GM12864 (cell line): ENCODE data around the gene ADAM30.

Experiments
- DNase-seq: peaks from one replicate; pipeline ENCODE4 v3.0.0-alpha.2; 2011; ENCODE audit warnings: low read depth
- H3K4me3 ChIP-seq: 2 replicates; pipeline ENCODE4 v1.5.1; 2011; ENCODE audit warnings: mild to moderate bottlenecking, low read depth, low read length, control low read depth
- CTCF ChIP-seq: IDR thresholded peaks from 2 replicates; pipeline ENCODE4 v1.5.1; 2011; ENCODE audit warnings: low read depth, mild to moderate bottlenecking, moderate library complexity, low read length, control low read depth, inconsistent platforms; ENCODE audit errors: missing control alignments

Gene ADAM30

DNA sequence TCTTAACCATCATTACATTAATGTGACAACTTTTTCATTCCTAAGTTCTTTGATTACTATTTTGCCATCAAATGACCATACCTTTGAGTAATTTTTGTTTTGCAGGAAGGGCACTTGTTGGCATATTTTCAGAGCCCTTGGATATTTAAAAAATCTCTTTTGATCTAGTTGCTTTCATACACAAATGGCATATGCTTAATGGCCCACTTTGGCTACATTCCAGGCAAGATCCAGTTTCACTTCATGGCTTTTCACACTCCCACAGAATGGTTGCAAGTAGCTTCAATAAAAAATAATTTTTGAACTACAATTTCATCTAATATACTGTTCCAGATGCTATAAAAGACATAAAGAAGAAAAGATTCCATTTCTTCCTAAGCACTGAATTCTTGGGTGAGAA is 18.1 kb downstream of the ADAM30 start:
- DNase-seq: no peak
- no peak for TF ChIP-seq CTCF
- no peak overlapping the region for H3K4me3 ChIP-seq

DNA sequence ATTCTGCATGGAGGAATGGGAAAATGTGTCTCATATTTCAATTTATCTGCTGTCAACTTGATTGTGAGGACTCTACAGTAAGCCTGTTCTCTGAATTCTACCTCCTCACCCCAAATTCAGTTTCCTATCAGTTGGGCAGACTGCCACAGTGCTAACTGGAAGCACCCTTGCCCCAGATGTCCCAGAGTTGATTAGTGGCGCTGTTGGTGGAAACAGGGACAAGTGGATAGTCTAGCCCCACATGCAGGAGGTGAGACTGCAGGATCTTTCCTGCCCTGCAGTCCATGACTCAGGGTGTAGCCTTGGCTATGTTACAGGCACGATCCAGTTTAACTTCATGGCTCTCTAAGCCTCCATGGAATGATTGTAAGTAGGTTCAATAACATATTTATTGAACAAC is 22.1 kb downstream of the ADAM30 start:
- H3K4me3 ChIP-seq: no peak overlapping the region
- DNase-seq: no peak
- no peak for TF ChIP-seq CTCF

- TF ChIP-seq CTCF: no peak
- no peak for DNase-seq
- H3K4me3 ChIP-seq: no peak overlapping the region
Measured at GRCh38 chr1:119873135-119874015, 22.9 kb downstream of the ADAM30 start.

DNA sequence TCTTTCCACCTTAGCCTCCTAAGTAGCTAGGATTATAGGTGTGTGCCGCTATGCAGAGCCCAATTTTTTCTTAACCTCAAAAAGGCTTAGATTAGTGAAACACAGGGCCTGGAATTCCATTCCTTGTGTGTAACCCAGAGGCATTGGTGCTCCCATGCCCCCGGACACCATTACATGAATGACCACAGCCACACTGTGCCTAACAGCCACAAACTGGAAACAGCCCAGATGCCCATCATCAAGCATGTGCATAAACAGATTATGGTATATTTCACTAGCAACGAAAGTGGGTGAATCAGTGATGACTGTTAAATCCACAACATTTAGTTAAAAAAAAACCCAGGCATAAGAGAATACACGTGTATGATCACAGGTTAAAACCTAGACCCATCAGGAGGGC is 24.4 kb downstream of the ADAM30 start:
- TF ChIP-seq CTCF: no peak
- no peak for DNase-seq
- H3K4me3 ChIP-seq: no peak overlapping the region

GRCh38 chr1:119870917-119871596 is 25.3 kb downstream of the ADAM30 start:
- peak; percentile 94 for TF ChIP-seq CTCF
- H3K4me3 ChIP-seq: no peak overlapping the region
- no peak for DNase-seq

GRCh38 chr1:119869995-119870394 is 26.3 kb downstream of the ADAM30 start:
- DNase-seq: no peak
- TF ChIP-seq CTCF: no peak
- H3K4me3 ChIP-seq: no peak overlapping the region
